ENCODE data around the gene PCDH10. TPM values are rescaled to one million over a fixed set of nuclear protein-coding genes. Genes with fewer than 3 reads are reported as not detected.

The PCDH10 gene
- polyA plus RNA-seq, 1 donor, result 1.9 TPM

GRCh38 chr4:133157460-133158160 lies 8.5 kb downstream of the PCDH10 start:
- DNase-seq, result no peak
- Histone ChIP-seq H3K27me3 (ENCODE audit: control insufficient read depth, insufficient read depth, low read length) (peaks cover 23% of the 10 kb centered on the region), H3K36me3 (ENCODE audit: control insufficient read depth, insufficient read depth, low read length) (no peaks in the 10 kb centered on the region), H3K9me3 (ENCODE audit: control insufficient read depth, low read depth, low read length) (no peaks in the 10 kb centered on the region), H3K27ac (ENCODE audit: low read length) (no peak overlapping the region), H3K4me3 (ENCODE audit: low read length) (no peak overlapping the region), H3K4me1 (ENCODE audit: control insufficient read depth, insufficient read depth, low read length) (no peaks in the 10 kb centered on the region)
- 50% methylated on average over 1 of the region's 5 CpGs for WGBS (ENCODE audit: insufficient coverage, low lambda C conversion rate)

GRCh38 chr4:133160853-133161252 lies 11.8 kb downstream of the PCDH10 start:
- H3K36me3 ChIP-seq (ENCODE audit: control insufficient read depth, insufficient read depth, low read length), result no peaks in the 10 kb centered on the region
- 80% methylated on average over 1 of the region's 3 CpGs for WGBS (ENCODE audit: insufficient coverage, low lambda C conversion rate)
- DNase-seq, result no peak

GRCh38 chr4:133161570-133162295 lies 12.6 kb downstream of the PCDH10 start:
- 89% methylated on average over 1 of the region's 2 CpGs for WGBS (ENCODE audit: insufficient coverage, low lambda C conversion rate)
- Histone ChIP-seq H3K4me3 (ENCODE audit: low read length) (no peak overlapping the region), H3K27ac (ENCODE audit: low read length) (no peak overlapping the region), H3K36me3 (ENCODE audit: control insufficient read depth, insufficient read depth, low read length) (no peaks in the 10 kb centered on the region), H3K9me3 (ENCODE audit: control insufficient read depth, low read depth, low read length) (no peaks in the 10 kb centered on the region), H3K27me3 (ENCODE audit: control insufficient read depth, insufficient read depth, low read length) (peaks cover 2% of the 10 kb centered on the region), H3K4me1 (ENCODE audit: control insufficient read depth, insufficient read depth, low read length) (no peaks in the 10 kb centered on the region)
- no peak for DNase-seq

More at GRCh38 chr4:133160853-133161252, 11.8 kb downstream of the PCDH10 start:
- no peaks in the 10 kb centered on the region for H3K4me1 ChIP-seq (ENCODE audit: control insufficient read depth, insufficient read depth, low read length)
- H3K27me3 ChIP-seq (ENCODE audit: control insufficient read depth, insufficient read depth, low read length), result peaks cover 6% of the 10 kb centered on the region
- no peaks in the 10 kb centered on the region for H3K9me3 ChIP-seq (ENCODE audit: control insufficient read depth, low read depth, low read length)
- no peak overlapping the region for H3K4me3 ChIP-seq (ENCODE audit: low read length)
- H3K27ac ChIP-seq (ENCODE audit: low read length), result no peak overlapping the region

GRCh38 chr4:133162941-133163340 lies 13.8 kb downstream of the PCDH10 start:
- Histone ChIP-seq H3K27ac (ENCODE audit: low read length) (no peak overlapping the region), H3K36me3 (ENCODE audit: control insufficient read depth, insufficient read depth, low read length) (no peaks in the 10 kb centered on the region), H3K4me3 (ENCODE audit: low read length) (no peak overlapping the region), H3K4me1 (ENCODE audit: control insufficient read depth, insufficient read depth, low read length) (no peaks in the 10 kb centered on the region), H3K9me3 (ENCODE audit: control insufficient read depth, low read depth, low read length) (no peaks in the 10 kb centered on the region), H3K27me3 (ENCODE audit: control insufficient read depth, insufficient read depth, low read length) (no peaks in the 10 kb centered on the region)
- WGBS (ENCODE audit: insufficient coverage, low lambda C conversion rate), result no CpG with 5 or more reads among the region's 8 CpGs
- DNase-seq, result no peak

- Histone ChIP-seq H3K9me3 (ENCODE audit: control insufficient read depth, low read depth, low read length) (no peaks in the 10 kb centered on the region), H3K27ac (ENCODE audit: low read length) (no peak overlapping the region), H3K27me3 (ENCODE audit: control insufficient read depth, insufficient read depth, low read length) (no peaks in the 10 kb centered on the region), H3K36me3 (ENCODE audit: control insufficient read depth, insufficient read depth, low read length) (no peaks in the 10 kb centered on the region), H3K4me3 (ENCODE audit: low read length) (no peak overlapping the region), H3K4me1 (ENCODE audit: control insufficient read depth, insufficient read depth, low read length) (no peaks in the 10 kb centered on the region)
- no CpG with 5 or more reads among the region's 2 CpGs for WGBS (ENCODE audit: insufficient coverage, low lambda C conversion rate)
- no peak for DNase-seq
Observed at GRCh38 chr4:133178956-133179355, 29.9 kb downstream of the PCDH10 start.

DNA sequence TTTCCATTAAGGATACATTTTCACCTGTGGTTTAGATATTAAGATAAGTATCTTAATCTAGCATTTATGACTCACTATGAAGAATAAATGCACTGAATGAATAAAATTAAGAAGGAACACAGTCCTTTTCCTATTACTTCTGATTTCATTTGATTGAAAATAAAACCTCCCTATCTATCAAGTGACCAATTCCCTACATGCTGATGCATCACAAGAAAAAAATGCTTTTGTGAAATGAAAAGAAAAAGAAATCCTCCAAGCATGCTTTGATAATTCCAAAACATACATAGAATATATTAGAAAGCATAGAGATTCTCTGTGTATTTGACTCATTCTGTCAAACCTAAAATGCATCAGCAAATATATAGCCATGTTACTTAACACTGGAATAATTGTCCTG lies 37.1 kb downstream of the PCDH10 start:
- Histone ChIP-seq H3K27me3 (ENCODE audit: control insufficient read depth, insufficient read depth, low read length) (no peaks in the 10 kb centered on the region), H3K4me1 (ENCODE audit: control insufficient read depth, insufficient read depth, low read length) (no peaks in the 10 kb centered on the region), H3K4me3 (ENCODE audit: low read length) (no peak overlapping the region), H3K27ac (ENCODE audit: low read length) (no peak overlapping the region), H3K36me3 (ENCODE audit: control insufficient read depth, insufficient read depth, low read length) (no peaks in the 10 kb centered on the region), H3K9me3 (ENCODE audit: control insufficient read depth, low read depth, low read length) (no peaks in the 10 kb centered on the region)
- DNase-seq, result no peak

DNA sequence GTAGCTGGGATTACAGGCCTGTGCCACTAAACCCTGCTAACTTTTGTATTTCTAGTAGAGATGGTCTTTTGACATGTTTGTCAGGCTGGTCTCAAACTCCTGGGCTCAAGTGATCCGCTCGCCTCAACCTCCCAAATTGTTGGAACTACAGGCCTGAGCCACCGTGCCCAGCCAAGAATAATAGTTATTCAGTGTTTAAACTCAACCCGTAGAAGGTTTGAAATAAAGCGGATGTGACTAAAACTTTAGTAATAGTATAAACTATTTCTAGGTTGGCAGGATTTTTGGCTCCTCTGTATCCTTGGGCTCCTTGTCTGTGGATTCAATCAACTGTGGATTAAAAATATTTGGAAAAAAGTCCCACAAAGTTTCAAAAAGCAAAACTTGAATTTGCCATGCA lies 37.8 kb downstream of the PCDH10 start:
- Histone ChIP-seq H3K27me3 (ENCODE audit: control insufficient read depth, insufficient read depth, low read length) (no peaks in the 10 kb centered on the region), H3K9me3 (ENCODE audit: control insufficient read depth, low read depth, low read length) (no peaks in the 10 kb centered on the region), H3K4me1 (ENCODE audit: control insufficient read depth, insufficient read depth, low read length) (no peaks in the 10 kb centered on the region), H3K27ac (ENCODE audit: low read length) (no peak overlapping the region), H3K4me3 (ENCODE audit: low read length) (no peak overlapping the region), H3K36me3 (ENCODE audit: control insufficient read depth, insufficient read depth, low read length) (no peaks in the 10 kb centered on the region)
- 93% methylated on average over 2 of the region's 5 CpGs for WGBS (ENCODE audit: insufficient coverage, low lambda C conversion rate)
- no peak for DNase-seq

GRCh38 chr4:133188433-133189146 lies 39.5 kb downstream of the PCDH10 start:
- WGBS (ENCODE audit: insufficient coverage, low lambda C conversion rate), result 81% methylated on average over 5 of the region's 8 CpGs
- no peak for DNase-seq

DNA sequence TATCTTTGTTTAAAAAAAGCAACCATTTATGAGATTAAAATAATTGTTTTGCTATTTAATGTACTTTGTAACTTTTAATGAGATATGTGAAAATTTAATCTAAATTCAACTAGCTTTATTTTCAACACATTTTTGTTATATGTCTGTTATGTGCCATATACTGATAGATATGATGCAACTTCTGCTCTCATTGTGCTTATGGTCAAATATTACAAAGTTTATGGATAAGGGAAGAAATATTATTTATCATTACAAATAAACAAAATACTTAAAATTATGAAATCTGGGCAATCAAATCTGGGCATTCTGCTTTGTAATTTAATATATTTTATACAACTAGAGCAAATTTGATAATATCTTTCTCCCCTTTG lies 40.0 kb downstream of the PCDH10 start:
- Histone ChIP-seq H3K4me1 (ENCODE audit: control insufficient read depth, insufficient read depth, low read length) (no peaks in the 10 kb centered on the region), H3K36me3 (ENCODE audit: control insufficient read depth, insufficient read depth, low read length) (no peaks in the 10 kb centered on the region), H3K4me3 (ENCODE audit: low read length) (no peak overlapping the region), H3K9me3 (ENCODE audit: control insufficient read depth, low read depth, low read length) (no peaks in the 10 kb centered on the region), H3K27me3 (ENCODE audit: control insufficient read depth, insufficient read depth, low read length) (no peaks in the 10 kb centered on the region), H3K27ac (ENCODE audit: low read length) (no peak overlapping the region)
- DNase-seq, result no peak

More at GRCh38 chr4:133188433-133189146, 39.5 kb downstream of the PCDH10 start:
- no peaks in the 10 kb centered on the region for H3K36me3 ChIP-seq (ENCODE audit: control insufficient read depth, insufficient read depth, low read length)
- no peaks in the 10 kb centered on the region for H3K27me3 ChIP-seq (ENCODE audit: control insufficient read depth, insufficient read depth, low read length)
- H3K27ac ChIP-seq (ENCODE audit: low read length), result no peak overlapping the region
- no peaks in the 10 kb centered on the region for H3K4me1 ChIP-seq (ENCODE audit: control insufficient read depth, insufficient read depth, low read length)
- H3K4me3 ChIP-seq (ENCODE audit: low read length), result no peak overlapping the region
- H3K9me3 ChIP-seq (ENCODE audit: control insufficient read depth, low read depth, low read length), result no peaks in the 10 kb centered on the region

DNA sequence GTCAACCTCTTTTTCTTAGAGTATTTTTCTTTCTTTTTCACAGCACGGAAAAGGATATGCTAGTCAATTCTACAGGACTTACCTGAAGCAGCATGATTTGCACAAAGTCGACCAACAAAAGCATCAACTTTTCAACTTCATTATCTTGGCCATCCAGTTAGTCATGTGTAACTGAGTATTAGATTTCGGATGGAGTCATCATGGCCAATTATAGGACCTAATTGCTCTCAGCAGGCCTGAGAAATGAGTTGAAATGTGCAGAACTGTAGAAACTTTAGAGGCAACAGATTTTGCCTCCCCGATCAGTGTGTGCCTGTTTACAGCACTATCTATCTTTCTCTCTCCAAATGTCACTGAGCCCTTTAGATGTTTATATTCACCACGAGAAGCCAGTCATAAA lies 41.0 kb downstream of the PCDH10 start:
- Histone ChIP-seq H3K27me3 (ENCODE audit: control insufficient read depth, insufficient read depth, low read length) (no peaks in the 10 kb centered on the region), H3K9me3 (ENCODE audit: control insufficient read depth, low read depth, low read length) (no peaks in the 10 kb centered on the region), H3K27ac (ENCODE audit: low read length) (no peak overlapping the region), H3K4me3 (ENCODE audit: low read length) (no peak overlapping the region), H3K4me1 (ENCODE audit: control insufficient read depth, insufficient read depth, low read length) (no peaks in the 10 kb centered on the region), H3K36me3 (ENCODE audit: control insufficient read depth, insufficient read depth, low read length) (no peaks in the 10 kb centered on the region)
- 20% methylated on average over 1 of the region's 5 CpGs for WGBS (ENCODE audit: insufficient coverage, low lambda C conversion rate)
- DNase-seq, result no peak
